ENCODE results near the gene MIDN.

Gene MIDN

GRCh38 chr19:1253514-1254080 lies 5.2 kb downstream of the MIDN start (continued):
- TF ChIP-seq INSM2 (tag by site-specific recombination; IDR thresholded peaks at IDR 0.05) (0 out of 2 replicates have a peak, but pooled peaks have one; percentile 5), ZNF341 (tag by site-specific recombination; IDR thresholded peaks at IDR 0.05; ENCODE audit: low read depth) (0 out of 2 replicates have a peak, but pooled peaks have one; percentile 24), ZNF146 (tag by site-specific recombination; IDR thresholded peaks at IDR 0.05) (no peak), PRDM1 (tag by site-specific recombination; IDR thresholded peaks at IDR 0.05) (no peak), CTCF (tag by site-specific recombination; IDR thresholded peaks at IDR 0.05) (no peak), TCF7L2 (IDR thresholded peaks at IDR 0.05; ENCODE audit: borderline replicate concordance, low read depth, low read length) (no peak)

GRCh38 chr19:1254081-1254527 lies 5.7 kb downstream of the MIDN start:
- POLR2A ChIA-PET: interaction anchor here (1.7 to 10.8 kb wide), 3 partner anchors 10 to 19 kb away, joined by 5 to 407 read pairs (median 20); partner anchors contain the start of gene CIRBP
- Histone ChIP-seq H3K4me3 (ENCODE audit: low read depth, low read length) (no peak overlapping the region; the same call in 1 of the 2 replicates), H3K36me3 (ENCODE audit: control insufficient read depth in 2 of 2, insufficient read depth in 1 of 2, low read length in 2 of 2) (peaks cover 21 to 58% of the 10 kb centered on the region in 2 experiments), H3K27ac (ENCODE audit: extremely low read depth, low read depth, low read length) (peak overlapping the region; percentile 100; the same call in 1 of the 2 replicates), H3K9me3 (ENCODE audit: control insufficient read depth, insufficient read depth, low read depth, low read length) (no peaks in the 10 kb centered on the region), H3K4me1 (ENCODE audit: control insufficient read depth, insufficient read depth, low read length) (peaks cover 19% of the 10 kb centered on the region)
- CTCF ChIA-PET: interaction anchor here (0.6 to 2.7 kb wide), 4 partner anchors 10 to 626 kb away, joined by 3 to 13 read pairs (median 12); partner anchors contain the start of gene CIRBP
- TF ChIP-seq ZNF558 (tag by site-specific recombination; IDR thresholded peaks at IDR 0.05) (no peak), ZNF366 (tag by site-specific recombination; conservative IDR thresholded peaks at IDR 0.05) (no peak), ZNF175 (tag by site-specific recombination; IDR thresholded peaks at IDR 0.05) (no peak), ZNF341 (tag by site-specific recombination; IDR thresholded peaks at IDR 0.05; ENCODE audit: low read depth) (no peak), ZNF18 (tag by site-specific recombination; IDR thresholded peaks at IDR 0.05) (no peak), IKZF3 (tag by site-specific recombination; IDR thresholded peaks at IDR 0.05) (no peak), ZNF626 (tag by site-specific recombination; IDR thresholded peaks at IDR 0.05) (no peak), ZNF324 (tag by site-specific recombination; IDR thresholded peaks at IDR 0.05) (no peak), ZNF202 (tag by site-specific recombination; IDR thresholded peaks at IDR 0.05; ENCODE audit: borderline replicate concordance) (no peak), ZEB2 (tag by site-specific recombination; IDR thresholded peaks at IDR 0.05) (no peak), PRDM1 (tag by site-specific recombination; IDR thresholded peaks at IDR 0.05) (no peak), ZBTB49 (tag by site-specific recombination; IDR thresholded peaks at IDR 0.05; ENCODE audit: low read depth) (no peak), ZNF146 (tag by site-specific recombination; IDR thresholded peaks at IDR 0.05) (no peak), ZBTB8A (tag by site-specific recombination; IDR thresholded peaks at IDR 0.05) (no peak), ZFP41 (tag by site-specific recombination; IDR thresholded peaks at IDR 0.05; ENCODE audit: borderline replicate concordance) (no peak), ZNF449 (tag by site-specific recombination; IDR thresholded peaks at IDR 0.05) (no peak)
